SK-N-SH (cell line): Measurements from ENCODE around the gene DTX3. TPM values are rescaled to one million over a fixed set of nuclear protein-coding genes. Genes with fewer than 3 reads are reported as not detected.

Experiments used
- CTCF ChIA-PET: fragments of 300-600, 350-600 bp; formaldehyde crosslinking; extraction: SDS; loops from one replicate; lab custom pipeline; 2021; lab: Yijun Ruan, JAX
- POLR2A ChIA-PET: fragments of 350-600 bp; sonication (Branson Sonifier 250); formaldehyde crosslinking; extraction: SDS; loops from one replicate; lab custom pipeline; 2020; ENCODE audit warnings: antibody characterized with exemption, inconsistent platforms; lab: Yijun Ruan, JAX
- DNase-seq: peaks from one replicate; pipeline ENCODE4 v3.0.0; 2012
- H2AFZ ChIP-seq: fragments of 200-600 bp; sonication (generic); 2 replicates; pipeline ENCODE4 v1.8.1; 2016; ENCODE audit warnings: antibody characterized with exemption, mild to moderate bottlenecking, low read depth
- H3F3A ChIP-seq: fragments of 200-600 bp; sonication (generic); replicated peaks from 2 replicates; pipeline ENCODE3; 2016; ENCODE audit warnings: antibody characterized with exemption, mild to moderate bottlenecking; ENCODE audit not compliant: insufficient read depth
- H3K27ac ChIP-seq, 2 experiments: fragments of 200-500 bp in 1 of 2; fragments of 200-600 bp in 1 of 2; sonication (Bioruptor generic) in 1 of 2; sonication (generic), shearing (Covaris generic) in 1 of 2; 2 replicates each; pipeline versions ENCODE4 v1.5.1 to v1.6.1; 2014 to 2016; ENCODE audit warnings: low read depth in 2 of 2, inconsistent platforms in 1 of 2, low read length in 1 of 2, mild to moderate bottlenecking in 1 of 2, mixed read lengths in 1 of 2
- H3K27me3 ChIP-seq: fragments of 200-600 bp; sonication (generic), shearing (Covaris generic); 2 replicates; pipeline ENCODE4 v1.6.1; 2016; ENCODE audit warnings: mixed run types; ENCODE audit not compliant: insufficient read depth
- H3K36me3 ChIP-seq, 2 experiments: fragments of 200-500 bp in 1 of 2; fragments of 200-600 bp in 1 of 2; sonication (Bioruptor generic) in 1 of 2; sonication (generic) in 1 of 2; replicated peaks in 1 of 2; 2 replicates each; pipeline versions ENCODE3 to v1.5.1; 2014 to 2016; ENCODE audit warnings: low read length in 1 of 2, mild to moderate bottlenecking in 1 of 2; ENCODE audit not compliant: insufficient read depth in 2 of 2, control insufficient read depth in 1 of 2
- H3K4me1 ChIP-seq, 2 experiments: fragments of 200-500 bp in 1 of 2; fragments of 200-600 bp in 1 of 2; sonication (Bioruptor generic) in 1 of 2; sonication (generic), shearing (Covaris generic) in 1 of 2; 2 replicates each; pipeline versions ENCODE4 v1.5.1 to v1.6.1; 2014 to 2016; ENCODE audit warnings: low read depth in 1 of 2, low read length in 1 of 2, mixed run types in 1 of 2; ENCODE audit not compliant: insufficient read depth in 2 of 2, control insufficient read depth in 1 of 2
- H3K4me2 ChIP-seq: fragments of 200-600 bp; sonication (generic), shearing (Covaris generic); 2 replicates; pipeline ENCODE4 v1.6.1; 2017; ENCODE audit warnings: mixed run types
- H3K4me3 ChIP-seq, 2 experiments: fragments of 200-500 bp in 1 of 2; fragments of 200-600 bp in 1 of 2; sonication (Bioruptor generic) in 1 of 2; sonication (generic), shearing (Covaris generic) in 1 of 2; 2 replicates each; pipeline versions ENCODE4 v1.5.1 to v1.8.1; 2014 to 2016; ENCODE audit warnings: low read depth in 2 of 2, inconsistent platforms in 1 of 2, low read length in 1 of 2, mild to moderate bottlenecking in 1 of 2, mixed read lengths in 1 of 2, moderate library complexity in 1 of 2
- H3K79me2 ChIP-seq: fragments of 200-600 bp; sonication (generic); 2 replicates; pipeline ENCODE4 v1.8.1; 2017; ENCODE audit warnings: mild to moderate bottlenecking; ENCODE audit not compliant: insufficient read depth
- H3K9ac ChIP-seq: fragments of 200-600 bp; sonication (generic); 2 replicates; pipeline ENCODE4 v1.6.1; 2017; ENCODE audit warnings: mixed run types
- H3K9me2 ChIP-seq: fragments of 200-600 bp; sonication (generic); 2 replicates; pipeline ENCODE4 v1.6.1; 2017; ENCODE audit warnings: mixed run types
- H3K9me3 ChIP-seq: fragments of 200-600 bp; sonication (generic); 2 replicates; pipeline ENCODE4 v1.6.1; 2017; ENCODE audit warnings: mixed run types, mild to moderate bottlenecking, moderate library complexity
- H4K20me1 ChIP-seq: fragments of 200-600 bp; sonication (generic); 2 replicates; pipeline ENCODE4 v1.6.1; 2017; ENCODE audit warnings: mild to moderate bottlenecking, mixed run types; ENCODE audit not compliant: insufficient read depth
- CHD2 ChIP-seq: fragments of 150-350 bp; IDR thresholded peaks from 2 replicates; pipeline ENCODE4 v1.6.1; 2018; ENCODE audit warnings: low read length; ENCODE audit not compliant: partially characterized antibody
- EP300 ChIP-seq, 2 experiments: IDR thresholded peaks; 2 replicates each; pipeline versions ENCODE4 v1.4.0 to v1.6.1; 2012; ENCODE audit warnings: borderline replicate concordance in 1 of 2, low read depth in 1 of 2, low read length in 1 of 2
- EZH2phosphoT487 ChIP-seq: fragments of 200-600 bp; sonication (generic); IDR thresholded peaks from 2 replicates; pipeline ENCODE4 v1.6.1; 2017; ENCODE audit warnings: low read depth, mixed run types, mild to moderate bottlenecking, antibody characterized with exemption, moderate library complexity, borderline replicate concordance
- FOSL2 ChIP-seq: IDR thresholded peaks from 2 replicates; pipeline ENCODE4 v1.4.0; 2012; ENCODE audit warnings: low read depth, mild to moderate bottlenecking, moderate library complexity, borderline replicate concordance
- FOXM1 ChIP-seq: IDR thresholded peaks from 2 replicates; pipeline ENCODE4 v1.4.0; 2012; ENCODE audit warnings: low read depth, mild to moderate bottlenecking
- IRF3 ChIP-seq: fragments of 150-350 bp; IDR thresholded peaks from 2 replicates; pipeline ENCODE4 v1.6.1; 2016; ENCODE audit warnings: mild to moderate bottlenecking, low read depth, low read length
- JUND ChIP-seq: IDR thresholded peaks from 2 replicates; pipeline ENCODE4 v1.4.0; 2012
- MEF2A ChIP-seq: IDR thresholded peaks from 2 replicates; pipeline ENCODE4 v1.4.0; 2012; ENCODE audit warnings: low read depth, borderline replicate concordance
- MXI1 ChIP-seq: IDR thresholded peaks from 2 replicates; pipeline ENCODE4 v1.6.1; 2012; ENCODE audit warnings: mild to moderate bottlenecking, low read depth, low read length, improper control_type of control experiment
- NFIC ChIP-seq: IDR thresholded peaks from 2 replicates; pipeline ENCODE4 v1.4.0; 2012; ENCODE audit warnings: borderline replicate concordance
- NRF1 ChIP-seq: IDR thresholded peaks from 2 replicates; pipeline ENCODE4 v1.6.1; 2012; ENCODE audit warnings: low read depth, mild to moderate bottlenecking, low read length
- POLR2AphosphoS5 ChIP-seq: IDR thresholded peaks from 2 replicates; pipeline ENCODE4 v1.6.1; 2012; ENCODE audit warnings: low read depth, low read length
- RFX5 ChIP-seq: IDR thresholded peaks from 2 replicates; pipeline ENCODE4 v1.6.1; 2012; ENCODE audit warnings: mild to moderate bottlenecking, improper control_type of control experiment, low read length
- RXRA ChIP-seq: IDR thresholded peaks from 2 replicates; pipeline ENCODE4 v1.4.0; 2012; ENCODE audit warnings: low read depth, mild to moderate bottlenecking, borderline replicate concordance
- TAF1 ChIP-seq: IDR thresholded peaks from 2 replicates; pipeline ENCODE4 v1.6.1; 2012; ENCODE audit warnings: low read depth, mild to moderate bottlenecking, low read length, moderate library complexity, borderline replicate concordance
- TEAD4 ChIP-seq: IDR thresholded peaks from 2 replicates; pipeline ENCODE4 v1.4.0; 2012; ENCODE audit warnings: mild to moderate bottlenecking, borderline replicate concordance; ENCODE audit not compliant: insufficient read depth
- USF1 ChIP-seq: IDR thresholded peaks from 2 replicates; pipeline ENCODE4 v1.4.0; 2012; ENCODE audit warnings: low read depth, borderline replicate concordance
- WGBS: methylation state at CpG from one replicate; pipeline ENCODE4 v1.1.6; 2017; ENCODE audit warnings: low lambda C conversion rate; 5-methylcytosine and 5-hydroxymethylcytosine counted together
- polyA plus RNA-seq, 3 experiments: library from polyadenylated mRNA; depleted of rRNA; stranded (reverse); fragments of >200 nt; gene quantifications; 2 replicates each; pipeline ENCODE4 v1.2.3, GENCODE V29; 2012

The DTX3 gene
- polyA plus RNA-seq, 1 of the 3 experiments (the other 2 are of a cell fraction), result 61.2 TPM

- Histone ChIP-seq H3K27me3 (no peaks in the 10 kb centered on the region), H3K9me3 (no peaks in the 10 kb centered on the region), H3K79me2 (no peaks in the 10 kb centered on the region), H3K9ac (no peak overlapping the region), H3K4me3 (no peak overlapping the region), H3K36me3 (peaks cover 23 to 76% of the 10 kb centered on the region in 2 experiments), H3K27ac (no peak overlapping the region), H4K20me1 (no peaks in the 10 kb centered on the region), H3K9me2 (no peaks in the 10 kb centered on the region), H2AFZ (no peak overlapping the region)
- 100% methylated on average over 1 of the region's 1 CpG for WGBS
- ChIA-PET CTCF (interaction anchor here (0.7 to 7.6 kb wide), 14 partner anchors 11 to 157 kb away, joined by 3 to 298 read pairs (median 52); partner anchors contain the start of genes ARHGEF25, B4GALNT1, DTX3 and OS9), POLR2A (no interaction called here)
- no peak for DNase-seq
- no peak for TF ChIP-seq EZH2phosphoT487
- TF ChIP-seq TAF1, result no peak
- no peak for TF ChIP-seq EP300 (IDR thresholded peaks at IDR 0.05; ENCODE audit: borderline replicate concordance in 1 of 2, low read depth in 1 of 2, low read length in 1 of 2)
- TF ChIP-seq MXI1, result no peak
- no peak for TF ChIP-seq RXRA
- no peak for TF ChIP-seq JUND
- TF ChIP-seq CHD2, result no peak
- no peak for TF ChIP-seq POLR2AphosphoS5
- TF ChIP-seq NFIC, result no peak
- TF ChIP-seq FOXM1, result no peak
- TF ChIP-seq, all 33 proteins: peak for 0
- H3K4me1 ChIP-seq, result no peaks in the 10 kb centered on the region
- H3F3A ChIP-seq, result no peaks in the 10 kb centered on the region
- H3K4me2 ChIP-seq, result no peak overlapping the region
Observed at GRCh38 chr12:57581802-57582201, 22.8 kb upstream of the DTX3 start.

- H3K36me3 ChIP-seq, result peaks cover 21 to 70% of the 10 kb centered on the region in 2 experiments
- no peaks in the 10 kb centered on the region for H3K4me1 ChIP-seq
- ChIA-PET CTCF (interaction anchor here (0.6 to 7.6 kb wide), 30 partner anchors 11 to 1052 kb away, joined by 3 to 298 read pairs (median 6); partner anchors contain the start of genes ARHGEF25, B4GALNT1, DTX3 and OS9), POLR2A (interaction anchor here (1.4 kb wide), 1 partner anchor 42 kb away, joined by 5 read pairs; no protein-coding TSS in a partner anchor)
- H3K9ac ChIP-seq, result no peak overlapping the region
- no peak for DNase-seq
- no peak overlapping the region for H2AFZ ChIP-seq
- no peaks in the 10 kb centered on the region for H3K79me2 ChIP-seq
- TF ChIP-seq FOSL2 (no peak), MEF2A (no peak), NRF1 (no peak), USF1 (no peak), TEAD4 (no peak), JUND (no peak), RXRA (no peak), RFX5 (no peak), IRF3 (no peak)
- H3K27me3 ChIP-seq, result no peaks in the 10 kb centered on the region
- H4K20me1 ChIP-seq, result no peaks in the 10 kb centered on the region
- no peak overlapping the region for H3K27ac ChIP-seq
- no peak overlapping the region for H3K4me3 ChIP-seq
- no peaks in the 10 kb centered on the region for H3K9me2 ChIP-seq
- H3K9me3 ChIP-seq, result no peaks in the 10 kb centered on the region
- H3K4me2 ChIP-seq, result no peak overlapping the region
- no peaks in the 10 kb centered on the region for H3F3A ChIP-seq
- WGBS, result 100% methylated on average over 1 of the region's 1 CpG
Observed at GRCh38 chr12:57582440-57582839, 22.2 kb upstream of the DTX3 start.
